Neural cell (in vitro differentiated cells): Measurements from ENCODE around the gene ZIK1. TPM values are rescaled to one million over a fixed set of nuclear protein-coding genes. Genes with fewer than 3 reads are reported as not detected.

Experiments used
- H2AFZ ChIP-seq: fragments of 200-600, 300-800 bp; sonication (generic), shearing (Covaris generic); 2 replicates; pipeline ENCODE4 v1.6.0; 2014; ENCODE audit warnings: low read depth, mild to moderate bottlenecking, antibody characterized with exemption, low read length, moderate library complexity
- H3F3A ChIP-seq: fragments of 200-600 bp; shearing (Covaris generic); 2 replicates; pipeline ENCODE4 v1.6.1; 2016; ENCODE audit warnings: mild to moderate bottlenecking, moderate library complexity, mixed read lengths, antibody characterized with exemption, low read length; ENCODE audit not compliant: insufficient read depth, poor library complexity, severe bottlenecking
- H3K27ac ChIP-seq: fragments of 200-600, 300-800 bp; sonication (generic), shearing (Covaris generic); 2 replicates; pipeline ENCODE4 v1.5.1; 2014; ENCODE audit warnings: mild to moderate bottlenecking, low read length, moderate library complexity
- H3K27me3 ChIP-seq: fragments of 300-800, 200-600 bp; sonication (generic), shearing (Covaris generic); 2 replicates; pipeline ENCODE4 v1.6.0; 2014; ENCODE audit warnings: mild to moderate bottlenecking, low read depth, low read length, moderate library complexity; ENCODE audit not compliant: insufficient read depth
- H3K36me3 ChIP-seq: fragments of 300-800, 200-600 bp; sonication (generic), shearing (Covaris generic); 2 replicates; pipeline ENCODE4 v1.5.1; 2014; ENCODE audit warnings: mild to moderate bottlenecking, antibody characterized with exemption, low read length, moderate library complexity; ENCODE audit not compliant: insufficient read depth
- H3K4me2 ChIP-seq: fragments of 300-800, 200-600 bp; sonication (generic), shearing (Covaris generic); 2 replicates; pipeline ENCODE4 v1.6.0; 2014; ENCODE audit warnings: mild to moderate bottlenecking, low read length
- H3K4me3 ChIP-seq: fragments of 300-800, 200-600 bp; sonication (generic), shearing (Covaris generic); 2 replicates; pipeline ENCODE4 v1.5.1; 2014; ENCODE audit warnings: mild to moderate bottlenecking, low read length, moderate library complexity
- H3K79me2 ChIP-seq: fragments of 200-600 bp; shearing (Covaris generic); replicated peaks from 2 replicates; pipeline ENCODE4 v1.6.0; 2014; ENCODE audit warnings: mild to moderate bottlenecking, low read length, moderate library complexity; ENCODE audit not compliant: insufficient read depth
- H3K9ac ChIP-seq: fragments of 300-800, 200-600 bp; sonication (generic), shearing (Covaris generic); 2 replicates; pipeline ENCODE4 v1.6.1; 2016; ENCODE audit warnings: mild to moderate bottlenecking, low read length, mixed read lengths
- H3K9me2 ChIP-seq: fragments of 200-600 bp; shearing (Covaris generic); 2 replicates; pipeline ENCODE4 v1.6.1; 2016; ENCODE audit warnings: mild to moderate bottlenecking, low read length, mixed read lengths; ENCODE audit not compliant: insufficient read depth
- H3K9me3 ChIP-seq: fragments of 200-600, 300-800 bp; sonication (generic), shearing (Covaris generic); 2 replicates; pipeline ENCODE4 v1.6.1; 2016; ENCODE audit warnings: mild to moderate bottlenecking, mixed run types, low read length, moderate library complexity, mixed read lengths
- H4K20me1 ChIP-seq: fragments of 200-600 bp; shearing (Covaris generic); 2 replicates; pipeline ENCODE4 v1.6.1; 2016; ENCODE audit warnings: mild to moderate bottlenecking, mixed run types; ENCODE audit not compliant: insufficient read depth
- EP300 ChIP-seq: fragments of 450-650 bp; conservative IDR thresholded peaks from 2 replicates; pipeline ENCODE4 v1.6.1; 2014; ENCODE audit warnings: antibody characterized with exemption, mild to moderate bottlenecking, moderate library complexity; ENCODE audit not compliant: poor library complexity, severe bottlenecking
- EZH2 ChIP-seq: fragments of 200-600, 300-800 bp; shearing (Covaris generic), sonication (generic); IDR thresholded peaks from 2 replicates; pipeline ENCODE4 v1.6.1; 2014; ENCODE audit warnings: antibody characterized with exemption, low read length, borderline replicate concordance, mild to moderate bottlenecking; ENCODE audit not compliant: insufficient read depth, poor library complexity, severe bottlenecking
- MXI1 ChIP-seq: fragments of 450-650 bp; conservative IDR thresholded peaks from 2 replicates; pipeline ENCODE4 v1.6.1; 2014; ENCODE audit warnings: antibody characterized with exemption, mild to moderate bottlenecking; ENCODE audit not compliant: poor library complexity, severe bottlenecking
- POLR2AphosphoS5 ChIP-seq: IDR thresholded peaks from 2 replicates; pipeline ENCODE4 v1.6.1; 2012
- RAD21 ChIP-seq: fragments of 450-650 bp; conservative IDR thresholded peaks from 2 replicates; pipeline ENCODE4 v1.6.1; 2014; ENCODE audit warnings: antibody characterized with exemption, mild to moderate bottlenecking, moderate library complexity
- SMC3 ChIP-seq: fragments of 450-650 bp; conservative IDR thresholded peaks from 2 replicates; pipeline ENCODE4 v1.6.1; 2014; ENCODE audit warnings: antibody characterized with exemption, mild to moderate bottlenecking, moderate library complexity; ENCODE audit not compliant: poor library complexity
- TAF1 ChIP-seq: IDR thresholded peaks from 2 replicates; pipeline ENCODE4 v1.6.1; 2012; ENCODE audit warnings: low read depth
- polyA plus RNA-seq: library from polyadenylated mRNA; depleted of rRNA; stranded (reverse); fragments of >200 nt; gene quantifications from 2 replicates; pipeline ENCODE4 v1.2.3, GENCODE V29; 2014
- TF ChIP-seq, protein P1 (sequence below): fragments of 450-650 bp; IDR thresholded peaks from 2 replicates; pipeline ENCODE4 v1.5.1; 2014; ENCODE audit warnings: antibody characterized with exemption, mild to moderate bottlenecking, moderate library complexity; ENCODE audit not compliant: poor library complexity, severe bottlenecking
- TF ChIP-seq, protein P2 (sequence below): IDR thresholded peaks from 2 replicates; pipeline ENCODE4 v1.6.1; 2012; ENCODE audit warnings: borderline replicate concordance

Gene ZIK1
- polyA plus RNA-seq, 1 donor from 2014 or later = 25.2 TPM

DNA sequence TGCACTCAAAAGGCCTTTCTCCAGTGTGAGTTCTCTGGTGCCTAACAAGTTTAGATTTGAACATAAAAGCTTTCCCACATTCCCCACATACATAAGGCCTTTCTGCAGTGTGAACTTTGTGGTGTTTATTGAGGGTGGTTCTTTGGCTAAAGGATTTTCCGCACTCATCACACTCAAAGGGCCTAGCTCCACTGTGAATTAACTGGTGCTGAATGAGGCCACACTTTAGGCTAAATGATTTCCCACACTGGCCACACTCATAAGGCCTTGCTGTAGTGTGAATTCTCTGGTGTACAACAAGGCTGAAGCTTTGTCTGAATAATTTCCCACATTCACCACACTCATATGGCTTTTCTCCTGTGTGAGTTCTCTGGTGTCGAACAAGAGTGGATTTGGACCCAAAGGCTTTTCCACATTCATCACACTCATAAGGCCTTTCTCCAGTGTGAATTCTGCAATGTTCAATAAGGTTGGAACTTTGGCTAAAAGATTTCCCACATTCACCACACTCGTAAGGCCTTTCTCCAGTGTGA lies 11.5 kb upstream of the ZIK1 start:
- Histone ChIP-seq H4K20me1 (no peaks in the 10 kb centered on the region), H3K27ac (no peak overlapping the region), H3K9ac (no peak overlapping the region), H3K27me3 (no peaks in the 10 kb centered on the region), H3F3A (no peaks in the 10 kb centered on the region), H2AFZ (no peak overlapping the region), H3K4me2 (no peak overlapping the region), H3K9me3 (peaks cover 41% of the 10 kb centered on the region), H3K4me3 (no peak overlapping the region), H3K79me2 (peaks cover 9% of the 10 kb centered on the region), H3K36me3 (peaks cover 50% of the 10 kb centered on the region), H3K9me2 (no peaks in the 10 kb centered on the region)
- TF ChIP-seq, protein P1, sequence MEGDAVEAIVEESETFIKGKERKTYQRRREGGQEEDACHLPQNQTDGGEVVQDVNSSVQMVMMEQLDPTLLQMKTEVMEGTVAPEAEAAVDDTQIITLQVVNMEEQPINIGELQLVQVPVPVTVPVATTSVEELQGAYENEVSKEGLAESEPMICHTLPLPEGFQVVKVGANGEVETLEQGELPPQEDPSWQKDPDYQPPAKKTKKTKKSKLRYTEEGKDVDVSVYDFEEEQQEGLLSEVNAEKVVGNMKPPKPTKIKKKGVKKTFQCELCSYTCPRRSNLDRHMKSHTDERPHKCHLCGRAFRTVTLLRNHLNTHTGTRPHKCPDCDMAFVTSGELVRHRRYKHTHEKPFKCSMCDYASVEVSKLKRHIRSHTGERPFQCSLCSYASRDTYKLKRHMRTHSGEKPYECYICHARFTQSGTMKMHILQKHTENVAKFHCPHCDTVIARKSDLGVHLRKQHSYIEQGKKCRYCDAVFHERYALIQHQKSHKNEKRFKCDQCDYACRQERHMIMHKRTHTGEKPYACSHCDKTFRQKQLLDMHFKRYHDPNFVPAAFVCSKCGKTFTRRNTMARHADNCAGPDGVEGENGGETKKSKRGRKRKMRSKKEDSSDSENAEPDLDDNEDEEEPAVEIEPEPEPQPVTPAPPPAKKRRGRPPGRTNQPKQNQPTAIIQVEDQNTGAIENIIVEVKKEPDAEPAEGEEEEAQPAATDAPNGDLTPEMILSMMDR = no peak
- TF ChIP-seq TAF1 = no peak
- no peak for TF ChIP-seq POLR2AphosphoS5

DNA sequence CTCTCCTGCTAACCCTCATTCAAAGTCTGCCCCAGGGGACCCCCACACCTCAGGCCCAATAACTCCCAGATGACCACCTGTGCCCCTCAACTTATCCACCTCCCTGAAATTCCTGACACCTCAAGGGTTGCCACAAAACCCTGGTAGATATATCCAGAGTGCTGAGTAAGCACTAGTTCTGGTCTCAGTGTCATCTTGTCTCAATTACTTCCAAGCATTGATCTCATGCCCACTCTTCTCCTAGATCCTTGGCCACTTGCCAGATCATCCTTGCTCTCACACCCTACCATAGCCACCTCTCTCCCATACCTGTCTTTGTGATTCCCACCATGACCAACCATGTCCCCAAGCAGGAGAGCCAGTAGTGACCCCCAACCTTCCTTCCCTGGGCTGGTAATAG lies 7.3 kb upstream of the ZIK1 start:
- no peak overlapping the region for H2AFZ ChIP-seq
- H3K27me3 ChIP-seq = no peaks in the 10 kb centered on the region
- no peak overlapping the region for H3K9ac ChIP-seq
- H3K9me2 ChIP-seq = no peaks in the 10 kb centered on the region
- no peak overlapping the region for H3K4me2 ChIP-seq
- peaks cover 43% of the 10 kb centered on the region for H3K36me3 ChIP-seq
- no peaks in the 10 kb centered on the region for H4K20me1 ChIP-seq
- H3K79me2 ChIP-seq = peaks cover 20% of the 10 kb centered on the region
- no peak overlapping the region for H3K4me3 ChIP-seq
- no peaks in the 10 kb centered on the region for H3F3A ChIP-seq
- TF ChIP-seq RAD21 = no peak
- TF ChIP-seq EZH2 = no peak
- TF ChIP-seq TAF1 = no peak
- TF ChIP-seq, protein P2, sequence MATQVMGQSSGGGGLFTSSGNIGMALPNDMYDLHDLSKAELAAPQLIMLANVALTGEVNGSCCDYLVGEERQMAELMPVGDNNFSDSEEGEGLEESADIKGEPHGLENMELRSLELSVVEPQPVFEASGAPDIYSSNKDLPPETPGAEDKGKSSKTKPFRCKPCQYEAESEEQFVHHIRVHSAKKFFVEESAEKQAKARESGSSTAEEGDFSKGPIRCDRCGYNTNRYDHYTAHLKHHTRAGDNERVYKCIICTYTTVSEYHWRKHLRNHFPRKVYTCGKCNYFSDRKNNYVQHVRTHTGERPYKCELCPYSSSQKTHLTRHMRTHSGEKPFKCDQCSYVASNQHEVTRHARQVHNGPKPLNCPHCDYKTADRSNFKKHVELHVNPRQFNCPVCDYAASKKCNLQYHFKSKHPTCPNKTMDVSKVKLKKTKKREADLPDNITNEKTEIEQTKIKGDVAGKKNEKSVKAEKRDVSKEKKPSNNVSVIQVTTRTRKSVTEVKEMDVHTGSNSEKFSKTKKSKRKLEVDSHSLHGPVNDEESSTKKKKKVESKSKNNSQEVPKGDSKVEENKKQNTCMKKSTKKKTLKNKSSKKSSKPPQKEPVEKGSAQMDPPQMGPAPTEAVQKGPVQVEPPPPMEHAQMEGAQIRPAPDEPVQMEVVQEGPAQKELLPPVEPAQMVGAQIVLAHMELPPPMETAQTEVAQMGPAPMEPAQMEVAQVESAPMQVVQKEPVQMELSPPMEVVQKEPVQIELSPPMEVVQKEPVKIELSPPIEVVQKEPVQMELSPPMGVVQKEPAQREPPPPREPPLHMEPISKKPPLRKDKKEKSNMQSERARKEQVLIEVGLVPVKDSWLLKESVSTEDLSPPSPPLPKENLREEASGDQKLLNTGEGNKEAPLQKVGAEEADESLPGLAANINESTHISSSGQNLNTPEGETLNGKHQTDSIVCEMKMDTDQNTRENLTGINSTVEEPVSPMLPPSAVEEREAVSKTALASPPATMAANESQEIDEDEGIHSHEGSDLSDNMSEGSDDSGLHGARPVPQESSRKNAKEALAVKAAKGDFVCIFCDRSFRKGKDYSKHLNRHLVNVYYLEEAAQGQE = no peak
- TF ChIP-seq, protein P1 = no peak
- TF ChIP-seq MXI1 = no peak
- no peak for TF ChIP-seq POLR2AphosphoS5
- TF ChIP-seq SMC3 = no peak
- no peak for TF ChIP-seq EP300
- H3K27ac ChIP-seq = no peak overlapping the region
- peaks cover 20% of the 10 kb centered on the region for H3K9me3 ChIP-seq
